Measurements from ENCODE around the gene MAP3K3.

Gene MAP3K3

GRCh38 chr17:63621684-63622573 is at the start of gene MAP3K3:
Gene MAP3K3, plus strand, starts transcription at chr17:63622417. Its CDS starts 343 bp downstream, at chr17:63622760.
- TF ChIP-seq, protein P1, sequence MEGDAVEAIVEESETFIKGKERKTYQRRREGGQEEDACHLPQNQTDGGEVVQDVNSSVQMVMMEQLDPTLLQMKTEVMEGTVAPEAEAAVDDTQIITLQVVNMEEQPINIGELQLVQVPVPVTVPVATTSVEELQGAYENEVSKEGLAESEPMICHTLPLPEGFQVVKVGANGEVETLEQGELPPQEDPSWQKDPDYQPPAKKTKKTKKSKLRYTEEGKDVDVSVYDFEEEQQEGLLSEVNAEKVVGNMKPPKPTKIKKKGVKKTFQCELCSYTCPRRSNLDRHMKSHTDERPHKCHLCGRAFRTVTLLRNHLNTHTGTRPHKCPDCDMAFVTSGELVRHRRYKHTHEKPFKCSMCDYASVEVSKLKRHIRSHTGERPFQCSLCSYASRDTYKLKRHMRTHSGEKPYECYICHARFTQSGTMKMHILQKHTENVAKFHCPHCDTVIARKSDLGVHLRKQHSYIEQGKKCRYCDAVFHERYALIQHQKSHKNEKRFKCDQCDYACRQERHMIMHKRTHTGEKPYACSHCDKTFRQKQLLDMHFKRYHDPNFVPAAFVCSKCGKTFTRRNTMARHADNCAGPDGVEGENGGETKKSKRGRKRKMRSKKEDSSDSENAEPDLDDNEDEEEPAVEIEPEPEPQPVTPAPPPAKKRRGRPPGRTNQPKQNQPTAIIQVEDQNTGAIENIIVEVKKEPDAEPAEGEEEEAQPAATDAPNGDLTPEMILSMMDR (IDR thresholded peaks at IDR 0.05; ENCODE audit: low read depth, low read length), result no peak
- peak within 1 kb of the TSS; percentile 72 to 73 for H3K4me3 ChIP-seq (replicated peaks in 1 of 2; ENCODE audit: low read depth in 2 of 2, low read length in 2 of 2)
- peak; percentile 100 for DNase-seq (ENCODE audit: low read depth in 2 of 2)

- TF ChIP-seq, protein P1 (IDR thresholded peaks at IDR 0.05; ENCODE audit: low read depth, low read length), result peak; percentile 37
- DNase-seq (ENCODE audit: low read depth in 2 of 2), result peak in 1 of 2 donors; percentile 5
- H3K4me3 ChIP-seq (replicated peaks in 1 of 2; ENCODE audit: low read depth in 2 of 2, low read length in 2 of 2), result no peak overlapping the region
Measured at GRCh38 chr17:63573634-63574033, 48.6 kb upstream of the MAP3K3 start.

- DNase-seq (ENCODE audit: low read depth in 2 of 2), result no peak
- TF ChIP-seq, protein P1 (IDR thresholded peaks at IDR 0.05; ENCODE audit: low read depth, low read length), result no peak
- H3K4me3 ChIP-seq (replicated peaks in 1 of 2; ENCODE audit: low read depth in 2 of 2, low read length in 2 of 2), result no peak overlapping the region
Measured at GRCh38 chr17:63578027-63578768, 44.0 kb upstream of the MAP3K3 start.

DNA sequence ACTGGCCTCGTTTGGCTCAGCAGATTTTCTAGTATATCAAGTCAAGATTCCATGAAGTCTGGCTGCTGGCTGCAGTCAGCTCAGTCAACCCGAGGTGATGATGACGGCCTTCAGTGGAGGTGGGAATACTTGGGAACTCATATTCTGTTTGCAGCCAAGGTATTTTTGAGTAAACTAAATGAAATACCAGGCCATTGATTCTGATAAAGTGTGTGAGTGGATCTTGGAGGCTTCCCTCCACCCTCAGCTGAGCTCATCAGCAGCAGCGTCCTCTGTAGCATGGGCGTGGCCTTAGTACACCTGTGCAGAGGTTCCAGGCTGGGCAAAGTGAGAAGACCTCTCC is 43.5 kb upstream of the MAP3K3 start:
- DNase-seq (ENCODE audit: low read depth in 2 of 2), result no peak
- H3K4me3 ChIP-seq (replicated peaks in 1 of 2; ENCODE audit: low read depth in 2 of 2, low read length in 2 of 2), result no peak overlapping the region
- TF ChIP-seq, protein P1 (IDR thresholded peaks at IDR 0.05; ENCODE audit: low read depth, low read length), result no peak

DNA sequence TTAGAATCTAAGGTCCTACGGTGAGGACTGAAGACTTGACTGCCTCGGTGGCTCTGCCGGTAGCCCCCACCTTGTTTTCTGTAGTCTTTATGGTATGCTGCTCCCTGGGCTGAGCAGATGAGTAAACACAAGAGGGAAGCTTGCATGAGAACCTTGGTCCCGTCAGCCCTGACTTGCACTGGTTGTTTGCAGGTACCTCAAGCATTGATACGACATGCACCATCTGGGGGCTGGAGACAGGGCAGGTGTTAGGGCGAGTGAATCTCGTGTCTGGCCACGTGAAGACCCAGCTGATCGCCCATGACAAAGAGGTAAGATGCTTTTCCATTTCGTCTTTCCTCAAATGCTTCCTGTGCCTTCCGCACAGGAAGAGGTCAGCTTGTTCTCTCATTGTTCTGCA is 42.6 kb upstream of the MAP3K3 start:
- TF ChIP-seq, protein P1 (IDR thresholded peaks at IDR 0.05; ENCODE audit: low read depth, low read length), result no peak
- no peak for DNase-seq (ENCODE audit: low read depth in 2 of 2)
- no peak overlapping the region for H3K4me3 ChIP-seq (replicated peaks in 1 of 2; ENCODE audit: low read depth in 2 of 2, low read length in 2 of 2)

- H3K4me3 ChIP-seq (replicated peaks in 1 of 2; ENCODE audit: low read depth in 2 of 2, low read length in 2 of 2), result no peak overlapping the region
- DNase-seq (ENCODE audit: low read depth in 2 of 2), result peak in 1 of 2 donors; percentile 9
- TF ChIP-seq, protein P1 (IDR thresholded peaks at IDR 0.05; ENCODE audit: low read depth, low read length), result no peak
Measured at GRCh38 chr17:63587770-63588169, 34.4 kb upstream of the MAP3K3 start.

All from cardiac fibroblast (primary cell).